Measurements from ENCODE around the gene CABP4.

CABP4 gene

GRCh38 chr11:67455054-67455453 lies at the start of gene CABP4:
Gene CABP4 (plus strand): TSS chr11:67455354. CDS start chr11:67455424, 70 bp downstream.
- DNase-seq, result no peak

- DNase-seq, result no peak
Measured at GRCh38 chr11:67405688-67406339, 49.3 kb upstream of the CABP4 start.

- no peak for DNase-seq
Measured at GRCh38 chr11:67406420-67406968, 48.7 kb upstream of the CABP4 start.

- peak; percentile 89 for DNase-seq
Measured at GRCh38 chr11:67406969-67407687, 48.0 kb upstream of the CABP4 start.

GRCh38 chr11:67407688-67408163 lies 47.4 kb upstream of the CABP4 start:
- no peak for DNase-seq

GRCh38 chr11:67408437-67409200 lies 46.5 kb upstream of the CABP4 start:
- DNase-seq, result no peak

GRCh38 chr11:67409261-67409666 lies 45.9 kb upstream of the CABP4 start:
- DNase-seq, result no peak

- no peak for DNase-seq
Measured at GRCh38 chr11:67409781-67410368, 45.3 kb upstream of the CABP4 start.

GRCh38 chr11:67410369-67410831 lies 44.8 kb upstream of the CABP4 start:
- no peak for DNase-seq

GRCh38 chr11:67410984-67411784 lies 44.0 kb upstream of the CABP4 start:
- no peak for DNase-seq

GRCh38 chr11:67411785-67412152 lies 43.4 kb upstream of the CABP4 start:
- DNase-seq, result no peak

- DNase-seq, result no peak
Measured at GRCh38 chr11:67412495-67413179, 42.5 kb upstream of the CABP4 start.

- DNase-seq, result no peak
Measured at GRCh38 chr11:67413266-67413849, 41.8 kb upstream of the CABP4 start.

- no peak for DNase-seq
Measured at GRCh38 chr11:67415501-67416304, 39.5 kb upstream of the CABP4 start, which contains the start of gene CARNS1. Gene CARNS1 (plus strand): TSS chr11:67415678. CDS start chr11:67416200, 522 bp downstream.

- DNase-seq, result no peak
Measured at GRCh38 chr11:67416416-67417335, 38.5 kb upstream of the CABP4 start.

GRCh38 chr11:67417425-67417824 lies 37.7 kb upstream of the CABP4 start:
- DNase-seq, result no peak

- DNase-seq, result no peak
Measured at GRCh38 chr11:67418476-67419281, 36.5 kb upstream of the CABP4 start.

Measured in 8988T (cell line).